Measurements from ENCODE around the gene WDCP. TPM values are rescaled to one million over a fixed set of nuclear protein-coding genes. Genes with fewer than 3 reads are reported as not detected.
"Not testable (repeated sequence)": the region's sequence is repeated elsewhere in the genome, so short reads cannot be mapped to it uniquely, and the experiment has no call there.

Gene WDCP
- total RNA-seq, 2 donors from 2014 or later = 6.3 to 7.2 TPM

GRCh38 chr2:24018241-24018640 is 28.9 kb downstream of the WDCP start:
- H3K36me3 ChIP-seq = no peaks in the 10 kb centered on the region
- no peak for DNase-seq (ENCODE audit: low spot score)
- H3K4me3 ChIP-seq = no peak overlapping the region
- intact Hi-C loops (cut with DNase I) = no loop called here
- no peaks in the 10 kb centered on the region for H3K4me1 ChIP-seq (replicated peaks)
- no peak overlapping the region for H3K27ac ChIP-seq
- no peaks in the 10 kb centered on the region for H3K9me3 ChIP-seq
- WGBS = 85% methylated on average over 9 of the region's 9 CpGs
- no peaks in the 10 kb centered on the region for H3K27me3 ChIP-seq (replicated peaks; ENCODE audit: insufficient read depth)
- TF ChIP-seq POLR2A (IDR thresholded peaks at IDR 0.05) (no peak), POLR2AphosphoS5 (IDR thresholded peaks at IDR 0.05) (no peak), CTCF (IDR thresholded peaks at IDR 0.05) (no peak)

- Histone ChIP-seq H3K4me1 (replicated peaks) (no peaks in the 10 kb centered on the region), H3K27ac (no peak overlapping the region), H3K4me3 (no peak overlapping the region), H3K27me3 (replicated peaks; ENCODE audit: insufficient read depth) (no peaks in the 10 kb centered on the region), H3K9me3 (no peaks in the 10 kb centered on the region), H3K36me3 (no peaks in the 10 kb centered on the region)
- intact Hi-C loops (cut with DNase I) = no loop called here
- TF ChIP-seq CTCF (IDR thresholded peaks at IDR 0.05) (no peak), POLR2A (IDR thresholded peaks at IDR 0.05) (no peak), POLR2AphosphoS5 (IDR thresholded peaks at IDR 0.05) (no peak)
- 81% methylated on average over 8 of the region's 8 CpGs for WGBS
- DNase-seq (ENCODE audit: low spot score) = no peak
Observed at GRCh38 chr2:24017711-24018110, 29.5 kb downstream of the WDCP start.

- TF ChIP-seq CTCF (IDR thresholded peaks at IDR 0.05) = no peak
- TF ChIP-seq POLR2AphosphoS5 (IDR thresholded peaks at IDR 0.05) = no peak
- no peak for TF ChIP-seq POLR2A (IDR thresholded peaks at IDR 0.05)
- no peaks in the 10 kb centered on the region for H3K27me3 ChIP-seq (replicated peaks; ENCODE audit: insufficient read depth)
- H3K36me3 ChIP-seq = no peaks in the 10 kb centered on the region
- H3K4me1 ChIP-seq (replicated peaks) = no peaks in the 10 kb centered on the region
- no peak for DNase-seq (ENCODE audit: low spot score)
- no peak overlapping the region for H3K4me3 ChIP-seq
- H3K9me3 ChIP-seq = no peaks in the 10 kb centered on the region
- no peak overlapping the region for H3K27ac ChIP-seq
- intact Hi-C loops (cut with DNase I) = no loop called here
- 95% methylated on average over 24 of the region's 35 CpGs for WGBS
Observed at GRCh38 chr2:24016853-24017703, 30.1 kb downstream of the WDCP start.

GRCh38 chr2:24016376-24016761 is 30.8 kb downstream of the WDCP start:
- TF ChIP-seq POLR2AphosphoS5 (IDR thresholded peaks at IDR 0.05) (no peak), POLR2A (IDR thresholded peaks at IDR 0.05) (no peak)
- no peak overlapping the region for H3K4me3 ChIP-seq
- no peaks in the 10 kb centered on the region for H3K4me1 ChIP-seq (replicated peaks)
- intact Hi-C loops (cut with DNase I) = no loop called here
- H3K9me3 ChIP-seq = no peaks in the 10 kb centered on the region
- DNase-seq (ENCODE audit: low spot score) = no peak
- H3K36me3 ChIP-seq = no peaks in the 10 kb centered on the region
- no peaks in the 10 kb centered on the region for H3K27me3 ChIP-seq (replicated peaks; ENCODE audit: insufficient read depth)
- WGBS = 83% methylated on average over 8 of the region's 9 CpGs
- H3K27ac ChIP-seq = no peak overlapping the region

- WGBS = 81% methylated on average over 8 of the region's 11 CpGs
- H3K27ac ChIP-seq = no peak overlapping the region
- TF ChIP-seq POLR2AphosphoS5 (IDR thresholded peaks at IDR 0.05) = no peak
- TF ChIP-seq CTCF (IDR thresholded peaks at IDR 0.05) = no peak
- TF ChIP-seq POLR2A (IDR thresholded peaks at IDR 0.05) = no peak
Observed at GRCh38 chr2:24015562-24016375, 31.4 kb downstream of the WDCP start.

GRCh38 chr2:24014902-24015301 is 32.3 kb downstream of the WDCP start:
- H3K27me3 ChIP-seq (replicated peaks; ENCODE audit: insufficient read depth); intact Hi-C loops (cut with DNase I); H3K36me3 ChIP-seq; DNase-seq (ENCODE audit: low spot score); H3K4me3 ChIP-seq; H3K9me3 ChIP-seq; H3K4me1 ChIP-seq (replicated peaks); H3K27ac ChIP-seq: not testable (repeated sequence)
- 95% methylated on average over 6 of the region's 6 CpGs for WGBS

More at GRCh38 chr2:24015562-24016375, 31.4 kb downstream of the WDCP start:
- H3K27me3 ChIP-seq (replicated peaks; ENCODE audit: insufficient read depth) = no peaks in the 10 kb centered on the region
- no peak for DNase-seq (ENCODE audit: low spot score)
- H3K9me3 ChIP-seq = no peaks in the 10 kb centered on the region
- no peaks in the 10 kb centered on the region for H3K4me1 ChIP-seq (replicated peaks)
- H3K4me3 ChIP-seq = no peak overlapping the region
- intact Hi-C loops (cut with DNase I) = no loop called here
- no peaks in the 10 kb centered on the region for H3K36me3 ChIP-seq
